Ishikawa (cell line): Measurements from ENCODE around the gene BEGAIN.

Source experiments
- CEBPB ChIP-seq: IDR thresholded peaks from 2 replicates; pipeline ENCODE4 v1.6.1; 2012
- EGR1 ChIP-seq: IDR thresholded peaks from 2 replicates; pipeline ENCODE4 v1.6.1; 2012
- EP300 ChIP-seq: IDR thresholded peaks from 2 replicates; pipeline ENCODE4 v1.6.1; 2012; ENCODE audit warnings: borderline replicate concordance
- FOXM1 ChIP-seq: IDR thresholded peaks from 2 replicates; pipeline ENCODE4 v1.6.1; 2012; ENCODE audit warnings: low read depth, borderline replicate concordance
- MAX ChIP-seq: IDR thresholded peaks from 2 replicates; pipeline ENCODE4 v1.6.1; 2012
- RAD21 ChIP-seq: IDR thresholded peaks from 2 replicates; pipeline ENCODE4 v1.6.1; 2012; ENCODE audit warnings: low read depth
- TAF1 ChIP-seq: IDR thresholded peaks from 2 replicates; pipeline ENCODE4 v1.6.1; 2012; ENCODE audit warnings: low read depth, mild to moderate bottlenecking
- TF ChIP-seq, protein P1 (sequence below): IDR thresholded peaks from 2 replicates; pipeline ENCODE4 v1.6.1; 2012; ENCODE audit warnings: low read depth, mild to moderate bottlenecking

DNA sequence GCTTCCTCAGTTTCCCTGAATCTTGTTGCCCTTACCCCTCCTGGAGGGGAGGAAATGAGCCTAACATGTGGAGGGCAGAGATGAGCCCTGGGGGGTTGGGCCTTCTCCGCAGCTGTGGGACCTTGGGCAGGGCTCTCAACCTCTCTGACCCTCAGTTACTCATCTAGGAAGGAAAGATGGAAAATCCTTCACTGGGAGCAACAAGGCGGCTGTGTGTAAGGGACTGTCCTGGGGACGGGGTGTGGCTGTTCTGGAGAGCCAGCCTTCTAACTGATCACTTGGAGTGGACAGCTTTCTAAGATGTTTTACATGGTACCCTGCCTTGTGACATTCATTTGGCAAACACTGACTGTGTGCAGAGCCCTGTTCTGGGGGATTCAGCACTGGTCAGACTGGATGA lies 14.7 kb downstream of the BEGAIN start:
- no peak for TF ChIP-seq MAX
- TF ChIP-seq, protein P1, sequence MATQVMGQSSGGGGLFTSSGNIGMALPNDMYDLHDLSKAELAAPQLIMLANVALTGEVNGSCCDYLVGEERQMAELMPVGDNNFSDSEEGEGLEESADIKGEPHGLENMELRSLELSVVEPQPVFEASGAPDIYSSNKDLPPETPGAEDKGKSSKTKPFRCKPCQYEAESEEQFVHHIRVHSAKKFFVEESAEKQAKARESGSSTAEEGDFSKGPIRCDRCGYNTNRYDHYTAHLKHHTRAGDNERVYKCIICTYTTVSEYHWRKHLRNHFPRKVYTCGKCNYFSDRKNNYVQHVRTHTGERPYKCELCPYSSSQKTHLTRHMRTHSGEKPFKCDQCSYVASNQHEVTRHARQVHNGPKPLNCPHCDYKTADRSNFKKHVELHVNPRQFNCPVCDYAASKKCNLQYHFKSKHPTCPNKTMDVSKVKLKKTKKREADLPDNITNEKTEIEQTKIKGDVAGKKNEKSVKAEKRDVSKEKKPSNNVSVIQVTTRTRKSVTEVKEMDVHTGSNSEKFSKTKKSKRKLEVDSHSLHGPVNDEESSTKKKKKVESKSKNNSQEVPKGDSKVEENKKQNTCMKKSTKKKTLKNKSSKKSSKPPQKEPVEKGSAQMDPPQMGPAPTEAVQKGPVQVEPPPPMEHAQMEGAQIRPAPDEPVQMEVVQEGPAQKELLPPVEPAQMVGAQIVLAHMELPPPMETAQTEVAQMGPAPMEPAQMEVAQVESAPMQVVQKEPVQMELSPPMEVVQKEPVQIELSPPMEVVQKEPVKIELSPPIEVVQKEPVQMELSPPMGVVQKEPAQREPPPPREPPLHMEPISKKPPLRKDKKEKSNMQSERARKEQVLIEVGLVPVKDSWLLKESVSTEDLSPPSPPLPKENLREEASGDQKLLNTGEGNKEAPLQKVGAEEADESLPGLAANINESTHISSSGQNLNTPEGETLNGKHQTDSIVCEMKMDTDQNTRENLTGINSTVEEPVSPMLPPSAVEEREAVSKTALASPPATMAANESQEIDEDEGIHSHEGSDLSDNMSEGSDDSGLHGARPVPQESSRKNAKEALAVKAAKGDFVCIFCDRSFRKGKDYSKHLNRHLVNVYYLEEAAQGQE = no peak
- TF ChIP-seq FOXM1 = no peak
- no peak for TF ChIP-seq TAF1
- no peak for TF ChIP-seq EP300
- TF ChIP-seq EGR1 = no peak
- no peak for TF ChIP-seq RAD21
- no peak for TF ChIP-seq CEBPB
